ENCODE measurements around the gene GPC3. TPM values are rescaled to one million over a fixed set of nuclear protein-coding genes. Genes with fewer than 3 reads are reported as not detected.

The GPC3 gene
- total RNA-seq, 1 experiment from 2014 or later, result not detected

- BruUV-seq (replicated peaks), result no TSS peak
- no peaks in the 10 kb centered on the region for H4K20me1 ChIP-seq (ENCODE audit: insufficient read depth)
Measured at GRCh38 chrX:133668225-133668931, 317.0 kb downstream of the GPC3 start.

GRCh38 chrX:133666256-133666655, 319.1 kb downstream of the GPC3 start:
- no peaks in the 10 kb centered on the region for H3K27me3 ChIP-seq (ENCODE audit: insufficient read depth, low read depth)
- H3K79me2 ChIP-seq (ENCODE audit: low read depth), result no peaks in the 10 kb centered on the region
- no peak overlapping the region for H2AFZ ChIP-seq
- peaks cover 6% of the 10 kb centered on the region; the same call in 1 of the 2 replicates for H3K4me1 ChIP-seq (replicated peaks; ENCODE audit: insufficient read depth)
- no peak overlapping the region for H3K27ac ChIP-seq
- no peaks in the 10 kb centered on the region for H3F3A ChIP-seq (ENCODE audit: insufficient read depth, low read depth)
- no peak for TF ChIP-seq CTCF (conservative IDR thresholded peaks at IDR 0.05)
- no peak for TF ChIP-seq EZH2 (IDR thresholded peaks at IDR 0.05; ENCODE audit: low read depth)
- no peak overlapping the region for H3K4me2 ChIP-seq
- CTCF ChIA-PET, result no interaction called here
- H3K9me3 ChIP-seq (ENCODE audit: insufficient read depth, low read depth), result no peaks in the 10 kb centered on the region
- BruUV-seq (replicated peaks), result no TSS peak
- no peak for DNase-seq
- intact Hi-C loops (cut with micrococcal nuclease; ENCODE audit: unreplicated experiment), result loop anchor here (10.0 kb wide), 2 partner anchors 251 to 1451 kb away; partner anchors contain the start of genes GPC4 and RAP2C
- H3K36me3 ChIP-seq (ENCODE audit: low read depth), result no peaks in the 10 kb centered on the region
- H4K20me1 ChIP-seq (ENCODE audit: insufficient read depth), result no peaks in the 10 kb centered on the region
- H3K9me2 ChIP-seq (ENCODE audit: insufficient read depth), result no peaks in the 10 kb centered on the region
- H3K4me3 ChIP-seq, result no peak overlapping the region
- POLR2A ChIA-PET (ENCODE audit: unreplicated experiment), result no interaction called here

More at GRCh38 chrX:133668225-133668931, 317.0 kb downstream of the GPC3 start:
- intact Hi-C loops (cut with micrococcal nuclease; ENCODE audit: unreplicated experiment), result loop anchor here (10.0 kb wide), 2 partner anchors 254 to 1454 kb away; partner anchors contain the start of genes GPC4 and RAP2C
- H3K4me1 ChIP-seq (replicated peaks; ENCODE audit: insufficient read depth), result peaks cover 6% of the 10 kb centered on the region; the same call in 1 of the 2 replicates
- no peak overlapping the region for H2AFZ ChIP-seq
- no peak overlapping the region for H3K4me3 ChIP-seq
- CTCF ChIA-PET, result interaction anchor here (0.6 to 1.2 kb wide), 2 partner anchors 20 to 124 kb away, joined by 3 read pairs; no protein-coding TSS in a partner anchor
- no peaks in the 10 kb centered on the region for H3K27me3 ChIP-seq (ENCODE audit: insufficient read depth, low read depth)
- H3K9me3 ChIP-seq (ENCODE audit: insufficient read depth, low read depth), result no peaks in the 10 kb centered on the region
- no peaks in the 10 kb centered on the region for H3K79me2 ChIP-seq (ENCODE audit: low read depth)
- DNase-seq, result peak; percentile 23 to 43
- H3K4me2 ChIP-seq, result no peak overlapping the region
- no peaks in the 10 kb centered on the region for H3F3A ChIP-seq (ENCODE audit: insufficient read depth, low read depth)
- H3K27ac ChIP-seq, result no peak overlapping the region
- TF ChIP-seq CTCF (conservative IDR thresholded peaks at IDR 0.05) (no peak), EZH2 (IDR thresholded peaks at IDR 0.05; ENCODE audit: low read depth) (no peak)
- no peaks in the 10 kb centered on the region for H3K9me2 ChIP-seq (ENCODE audit: insufficient read depth)
- POLR2A ChIA-PET (ENCODE audit: unreplicated experiment), result interaction anchor here (0.6 kb wide), 1 partner anchor 333 kb away, joined by 4 read pairs; no protein-coding TSS in a partner anchor
- no peaks in the 10 kb centered on the region for H3K36me3 ChIP-seq (ENCODE audit: low read depth)

GRCh38 chrX:133661962-133662839, 323.2 kb downstream of the GPC3 start:
- Histone ChIP-seq H3K36me3 (ENCODE audit: low read depth) (no peaks in the 10 kb centered on the region), H3K4me2 (no peak overlapping the region), H3F3A (ENCODE audit: insufficient read depth, low read depth) (no peaks in the 10 kb centered on the region), H3K4me3 (no peak overlapping the region), H3K9me3 (ENCODE audit: insufficient read depth, low read depth) (no peaks in the 10 kb centered on the region), H3K27ac (no peak overlapping the region), H3K79me2 (ENCODE audit: low read depth) (no peaks in the 10 kb centered on the region), H4K20me1 (ENCODE audit: insufficient read depth) (no peaks in the 10 kb centered on the region), H3K4me1 (replicated peaks; ENCODE audit: insufficient read depth) (peaks cover 32% of the 10 kb centered on the region), H3K27me3 (ENCODE audit: insufficient read depth, low read depth) (no peaks in the 10 kb centered on the region), H3K9me2 (ENCODE audit: insufficient read depth) (no peaks in the 10 kb centered on the region), H2AFZ (no peak overlapping the region)
- intact Hi-C loops (cut with micrococcal nuclease; ENCODE audit: unreplicated experiment), result loop anchor here (10.0 kb wide), 2 partner anchors 247 to 1447 kb away; partner anchors contain the start of genes GPC4 and RAP2C
- POLR2A ChIA-PET (ENCODE audit: unreplicated experiment), result interaction anchor here (0.6 kb wide), 1 partner anchor 641 kb away, joined by 4 read pairs; no protein-coding TSS in a partner anchor
- no peak for TF ChIP-seq EZH2 (IDR thresholded peaks at IDR 0.05; ENCODE audit: low read depth)
- no peak for TF ChIP-seq CTCF (conservative IDR thresholded peaks at IDR 0.05)
- BruUV-seq (replicated peaks), result no TSS peak
- CTCF ChIA-PET, result no interaction called here
- no peak for DNase-seq
